Neural progenitor cell (in vitro differentiated cells): ENCODE measurements around the gene LASP1NB.

Experiments
- DNase-seq: peaks from one replicate; pipeline ENCODE4 v3.0.0-alpha.2; 2016; ENCODE audit warnings: low spot score
- H2AFZ ChIP-seq: fragments of 200-600 bp; sonication (generic); replicated peaks from 2 replicates; pipeline ENCODE4 v1.6.1; 2016; ENCODE audit warnings: antibody characterized with exemption
- H3F3A ChIP-seq: fragments of 200-600 bp; sonication (generic); 2 replicates; pipeline ENCODE4 v1.6.1; 2016; ENCODE audit warnings: antibody characterized with exemption, low read depth
- H3K27ac ChIP-seq: fragments of 200-600 bp; sonication (generic); 2 replicates; pipeline ENCODE4 v1.5.1; 2016; ENCODE audit warnings: mild to moderate bottlenecking
- H3K27me3 ChIP-seq: fragments of 200-600 bp; sonication (generic); 2 replicates; pipeline ENCODE4 v1.6.1; 2016; ENCODE audit warnings: mild to moderate bottlenecking, moderate library complexity
- H3K36me3 ChIP-seq: fragments of 200-600 bp; sonication (generic); 2 replicates; pipeline ENCODE4 v1.5.1; 2016
- H3K4me1 ChIP-seq: fragments of 200-600 bp; sonication (generic); 2 replicates; pipeline ENCODE4 v1.6.1; 2016; ENCODE audit warnings: mixed run types
- H3K4me2 ChIP-seq: fragments of 200-600 bp; sonication (generic); 2 replicates; pipeline ENCODE4 v1.6.1; 2016
- H3K4me3 ChIP-seq: fragments of 200-600 bp; sonication (generic); 2 replicates; pipeline ENCODE4 v1.5.1; 2016
- H3K79me2 ChIP-seq: fragments of 200-600 bp; sonication (generic); 2 replicates; pipeline ENCODE4 v1.6.1; 2016; ENCODE audit warnings: low read depth
- H3K9ac ChIP-seq: fragments of 200-600 bp; sonication (generic); 2 replicates; pipeline ENCODE4 v1.6.1; 2016
- H3K9me3 ChIP-seq: fragments of 200-600 bp; sonication (generic); 2 replicates; pipeline ENCODE4 v1.5.1; 2016; ENCODE audit warnings: low read depth
- H4K20me1 ChIP-seq: fragments of 200-600 bp; sonication (generic); 2 replicates; pipeline ENCODE4 v1.6.1; 2016; ENCODE audit warnings: low read depth
- H3K27ac Mint-ChIP-seq: 3 replicates; pipeline ENCODE4 v1.8.0; 2021; ENCODE audit warnings: mixed read lengths
- H3K27me3 Mint-ChIP-seq: 2 replicates; pipeline ENCODE4 v1.8.0; 2022; ENCODE audit warnings: low read depth, mild to moderate bottlenecking, inconsistent platforms, moderate library complexity, mixed read lengths; ENCODE audit not compliant: insufficient read depth
- H3K36me3 Mint-ChIP-seq: 3 replicates; pipeline ENCODE4 v1.8.0; 2021; ENCODE audit warnings: mixed read lengths
- H3K4me1 Mint-ChIP-seq: 3 replicates; pipeline ENCODE4 v1.8.0; 2021; ENCODE audit warnings: mixed read lengths
- H3K4me3 Mint-ChIP-seq: 3 replicates; pipeline ENCODE4 v1.8.0; 2021; ENCODE audit warnings: mild to moderate bottlenecking, moderate library complexity, mixed read lengths
- H3K9me3 Mint-ChIP-seq: 3 replicates; pipeline ENCODE4 v1.8.0; 2020; ENCODE audit warnings: mixed read lengths
- EZH2 ChIP-seq: fragments of 200-600 bp; sonication (generic); IDR thresholded peaks from 2 replicates; pipeline ENCODE4 v1.6.1; 2017; ENCODE audit warnings: antibody characterized with exemption, mild to moderate bottlenecking, moderate library complexity
- EZH2phosphoT487 ChIP-seq: fragments of 200-600 bp; sonication (generic); IDR thresholded peaks from 2 replicates; pipeline ENCODE4 v1.6.1; 2017; ENCODE audit warnings: antibody characterized with exemption
- TF ChIP-seq, protein P1 (sequence below): fragments of 200-600 bp; sonication (generic); IDR thresholded peaks from 2 replicates; pipeline ENCODE4 v1.5.1; 2017; ENCODE audit warnings: antibody characterized with exemption, mild to moderate bottlenecking

The LASP1NB gene

GRCh38 chr17:38906460-38907228 is 18.8 kb upstream of the LASP1NB start:
- H3K36me3 ChIP-seq = no peaks in the 10 kb centered on the region
- no peak overlapping the region for H3K4me3 ChIP-seq
- no peak overlapping the region for H3K9ac ChIP-seq
- no peaks in the 10 kb centered on the region for H3K9me3 ChIP-seq
- peak overlapping the region; percentile 0 for H3K27ac ChIP-seq
- TF ChIP-seq EZH2phosphoT487 (no peak), EZH2 (no peak)
- TF ChIP-seq, protein P1, sequence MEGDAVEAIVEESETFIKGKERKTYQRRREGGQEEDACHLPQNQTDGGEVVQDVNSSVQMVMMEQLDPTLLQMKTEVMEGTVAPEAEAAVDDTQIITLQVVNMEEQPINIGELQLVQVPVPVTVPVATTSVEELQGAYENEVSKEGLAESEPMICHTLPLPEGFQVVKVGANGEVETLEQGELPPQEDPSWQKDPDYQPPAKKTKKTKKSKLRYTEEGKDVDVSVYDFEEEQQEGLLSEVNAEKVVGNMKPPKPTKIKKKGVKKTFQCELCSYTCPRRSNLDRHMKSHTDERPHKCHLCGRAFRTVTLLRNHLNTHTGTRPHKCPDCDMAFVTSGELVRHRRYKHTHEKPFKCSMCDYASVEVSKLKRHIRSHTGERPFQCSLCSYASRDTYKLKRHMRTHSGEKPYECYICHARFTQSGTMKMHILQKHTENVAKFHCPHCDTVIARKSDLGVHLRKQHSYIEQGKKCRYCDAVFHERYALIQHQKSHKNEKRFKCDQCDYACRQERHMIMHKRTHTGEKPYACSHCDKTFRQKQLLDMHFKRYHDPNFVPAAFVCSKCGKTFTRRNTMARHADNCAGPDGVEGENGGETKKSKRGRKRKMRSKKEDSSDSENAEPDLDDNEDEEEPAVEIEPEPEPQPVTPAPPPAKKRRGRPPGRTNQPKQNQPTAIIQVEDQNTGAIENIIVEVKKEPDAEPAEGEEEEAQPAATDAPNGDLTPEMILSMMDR = no peak
- no peak for DNase-seq
- peaks cover 2% of the 10 kb centered on the region for H3K27me3 Mint-ChIP-seq
- H3K4me1 Mint-ChIP-seq = peaks cover 11% of the 10 kb centered on the region
- peaks cover 6% of the 10 kb centered on the region for H3F3A ChIP-seq
- H3K36me3 Mint-ChIP-seq = peaks cover 7% of the 10 kb centered on the region
- H3K9me3 Mint-ChIP-seq = no peaks in the 10 kb centered on the region
- no peak overlapping the region for H3K4me2 ChIP-seq
- peaks cover 7% of the 10 kb centered on the region for H4K20me1 ChIP-seq
- H3K4me1 ChIP-seq = peaks cover 12% of the 10 kb centered on the region
- H2AFZ ChIP-seq = no peak overlapping the region
- no peak overlapping the region for H3K27ac Mint-ChIP-seq
- H3K79me2 ChIP-seq = peaks cover 6% of the 10 kb centered on the region
- H3K27me3 ChIP-seq = no peaks in the 10 kb centered on the region
- no peak overlapping the region for H3K4me3 Mint-ChIP-seq

DNA sequence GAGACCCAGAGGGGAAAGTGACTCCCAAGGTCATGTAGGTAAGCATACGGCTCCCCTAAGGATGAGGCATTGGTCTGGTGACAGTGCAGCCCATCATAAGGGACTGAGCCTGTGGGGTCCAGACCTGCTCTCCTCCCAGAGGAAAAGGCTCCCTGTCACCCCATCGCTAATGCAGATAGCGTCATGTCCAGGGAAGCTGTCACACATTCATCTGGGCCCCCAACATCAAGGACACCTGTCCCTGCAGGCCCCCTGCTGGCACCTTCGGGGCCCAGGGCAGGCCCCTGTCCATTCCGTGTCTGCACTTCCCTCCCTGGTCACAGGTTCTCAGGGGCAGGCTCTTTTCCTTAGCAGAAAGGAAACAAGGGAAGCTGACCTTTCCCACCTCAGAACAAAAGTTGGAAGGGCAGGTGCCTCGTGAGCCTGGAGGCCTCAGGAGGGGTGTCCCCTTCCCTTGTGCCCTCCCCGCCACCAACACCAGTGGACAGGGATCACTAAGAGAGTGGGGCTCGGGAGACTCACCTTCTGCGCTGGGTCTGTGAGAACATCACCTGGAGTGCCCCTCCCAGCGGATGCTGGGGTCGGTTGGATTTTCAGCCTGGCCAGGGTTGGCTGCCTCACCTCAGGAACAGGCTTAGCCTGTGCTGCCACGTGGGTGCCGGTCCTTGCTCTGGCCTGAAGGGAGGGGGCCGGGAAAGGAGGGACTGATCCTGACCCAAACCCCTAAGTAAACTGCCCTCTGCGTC is 17.3 kb upstream of the LASP1NB start:
- Histone ChIP-seq H3K79me2 (peaks cover 6% of the 10 kb centered on the region), H3K27me3 (no peaks in the 10 kb centered on the region), H3K36me3 (no peaks in the 10 kb centered on the region), H3K4me3 (no peak overlapping the region), H3K4me2 (no peak overlapping the region), H3K27ac (no peak overlapping the region), H4K20me1 (peaks cover 7% of the 10 kb centered on the region), H3K9ac (no peak overlapping the region), H3F3A (peaks cover 6% of the 10 kb centered on the region), H3K4me1 (peaks cover 12% of the 10 kb centered on the region), H2AFZ (no peak overlapping the region), H3K9me3 (no peaks in the 10 kb centered on the region)
- no peak overlapping the region for H3K27ac Mint-ChIP-seq
- peaks cover 7% of the 10 kb centered on the region for H3K36me3 Mint-ChIP-seq
- peaks cover 11% of the 10 kb centered on the region for H3K4me1 Mint-ChIP-seq
- no peak overlapping the region for H3K4me3 Mint-ChIP-seq
- peaks cover 2% of the 10 kb centered on the region for H3K27me3 Mint-ChIP-seq
- H3K9me3 Mint-ChIP-seq = no peaks in the 10 kb centered on the region
- no peak for DNase-seq
- TF ChIP-seq EZH2phosphoT487 = no peak
- TF ChIP-seq, protein P1 = no peak
- no peak for TF ChIP-seq EZH2

- no peaks in the 10 kb centered on the region for H3K36me3 ChIP-seq
Observed at GRCh38 chr17:38908676-38909181, 16.7 kb upstream of the LASP1NB start.

More at GRCh38 chr17:38908676-38909181, 16.7 kb upstream of the LASP1NB start:
- Histone ChIP-seq H3K27ac (no peak overlapping the region), H3K79me2 (peaks cover 6% of the 10 kb centered on the region), H3K4me1 (peaks cover 12% of the 10 kb centered on the region), H3K9ac (no peak overlapping the region), H2AFZ (no peak overlapping the region), H3K4me2 (no peak overlapping the region), H3K27me3 (no peaks in the 10 kb centered on the region), H3K4me3 (no peak overlapping the region), H4K20me1 (peaks cover 7% of the 10 kb centered on the region), H3F3A (peaks cover 6% of the 10 kb centered on the region), H3K9me3 (no peaks in the 10 kb centered on the region)
- no peak overlapping the region for H3K27ac Mint-ChIP-seq
- no peak overlapping the region for H3K4me3 Mint-ChIP-seq
- peaks cover 11% of the 10 kb centered on the region for H3K4me1 Mint-ChIP-seq
- DNase-seq = no peak
- peaks cover 6% of the 10 kb centered on the region for H3K36me3 Mint-ChIP-seq
- H3K27me3 Mint-ChIP-seq = peaks cover 4% of the 10 kb centered on the region
- H3K9me3 Mint-ChIP-seq = no peaks in the 10 kb centered on the region
- TF ChIP-seq, protein P1 = no peak
- TF ChIP-seq EZH2phosphoT487 (no peak), EZH2 (no peak)
